Fibroblast of lung (primary cell): ENCODE data around the gene GARIN5A. TPM values are rescaled to one million over a fixed set of nuclear protein-coding genes. Genes with fewer than 3 reads are reported as not detected.

ENCODE experiments used
- DNase-seq, 2 donors: peaks; one replicate each; pipeline versions ENCODE4 v3.0.0 to v3.0.0-alpha.2; 2010; ENCODE audit warnings: low read depth in 2 of 2
- H2AFZ ChIP-seq: 2 replicates; pipeline ENCODE4 v1.5.1; 2012; ENCODE audit warnings: low read length, control low read depth, inconsistent platforms
- H3K27ac ChIP-seq: 2 replicates; pipeline ENCODE4 v1.5.1; 2011; ENCODE audit warnings: low read length, control low read depth; ENCODE audit not compliant: insufficient read depth
- H3K27me3 ChIP-seq: 2 replicates; pipeline ENCODE4 v1.5.1; 2011; ENCODE audit warnings: mild to moderate bottlenecking, low read length; ENCODE audit not compliant: control insufficient read depth, insufficient read depth
- H3K36me3 ChIP-seq: 2 replicates; pipeline ENCODE4 v1.5.1; 2011; ENCODE audit warnings: low read length; ENCODE audit not compliant: control insufficient read depth, insufficient read depth
- H3K4me1 ChIP-seq: 2 replicates; pipeline ENCODE4 v1.5.1; 2011; ENCODE audit warnings: low read length; ENCODE audit not compliant: control insufficient read depth, insufficient read depth; ENCODE audit errors: extremely low read depth
- H3K4me2 ChIP-seq: 2 replicates; pipeline ENCODE4 v1.5.1; 2011; ENCODE audit warnings: low read length, control low read depth; ENCODE audit not compliant: insufficient read depth; ENCODE audit errors: extremely low read depth
- H3K4me3 ChIP-seq, 4 experiments: fragments of 200-600 bp in 1 of 4; sonication (generic) in 1 of 4; replicated peaks in 1 of 4; 2 replicates each; pipeline ENCODE4 v1.5.1; 2011 to 2016; ENCODE audit warnings: low read length in 4 of 4, low read depth in 3 of 4, mild to moderate bottlenecking in 3 of 4, control low read depth in 2 of 4, inconsistent platforms in 1 of 4, mixed read lengths in 1 of 4; ENCODE audit not compliant: insufficient read depth in 1 of 4; ENCODE audit errors: control extremely low read depth in 1 of 4
- H3K79me2 ChIP-seq: 2 replicates; pipeline ENCODE4 v1.5.1; 2012; ENCODE audit warnings: mild to moderate bottlenecking, low read length, inconsistent platforms; ENCODE audit not compliant: control insufficient read depth, insufficient read depth
- H3K9ac ChIP-seq: 2 replicates; pipeline ENCODE4 v1.5.1; 2011; ENCODE audit warnings: mild to moderate bottlenecking, low read length, control low read depth; ENCODE audit not compliant: insufficient read depth
- H3K9me3 ChIP-seq: 2 replicates; pipeline ENCODE4 v1.5.1; 2012; ENCODE audit warnings: low read depth, low read length; ENCODE audit not compliant: control insufficient read depth, insufficient read depth
- H4K20me1 ChIP-seq: 2 replicates; pipeline ENCODE4 v1.5.1; 2011; ENCODE audit warnings: low read length; ENCODE audit not compliant: control insufficient read depth, insufficient read depth; ENCODE audit errors: extremely low read depth
- CTCF ChIP-seq, 2 donors: IDR thresholded peaks in 1 of 2; conservative IDR thresholded peaks in 1 of 2; 1 replicate in 1 of 2; 2 replicates in 1 of 2; pipeline ENCODE4 v1.5.1; 2011 to 2012; ENCODE audit warnings: low read length in 2 of 2, control low read depth in 1 of 2, inconsistent platforms in 1 of 2, low read depth in 1 of 2, mild to moderate bottlenecking in 1 of 2
- EZH2 ChIP-seq: IDR thresholded peaks from 2 replicates; pipeline ENCODE4 v1.5.1; 2012; ENCODE audit warnings: low read length, control low read depth, mild to moderate bottlenecking; ENCODE audit errors: missing control alignments
- polyA plus RNA-seq, 2 donors: library from polyadenylated mRNA; depleted of rRNA in 1 of 2; stranded (reverse) in 1 of 2; unstranded in 1 of 2; fragments of >200 nt; gene quantifications; 2 replicates each; pipeline ENCODE4 v1.2.1, GENCODE V29; 2011 to 2012; ENCODE audit warnings: missing spikeins in 1 of 2
- total RNA-seq: library from RNA; depleted of rRNA; stranded (reverse); fragments of >200 nt; gene quantifications from 2 replicates; pipeline ENCODE4 v1.2.1, GENCODE V29; 2014

GARIN5A gene
- total and polyA plus RNA-seq, 2 donors (not counting 1 experiment from before 2014, with no cell fraction given): 0.11 to 0.66 TPM

GRCh38 chr19:50516964-50517703, 40.5 kb upstream of the GARIN5A start:
- no peaks in the 10 kb centered on the region for H4K20me1 ChIP-seq
- TF ChIP-seq CTCF (conservative IDR thresholded peaks at IDR 0.05 in 1 of 2, IDR thresholded peaks at IDR 0.05 in 1 of 2; ENCODE audit: low read depth in 1 of 2, low read length in 2 of 2): no peak
- TF ChIP-seq EZH2: no peak
- no peak overlapping the region for H3K4me2 ChIP-seq
- H3K79me2 ChIP-seq: no peaks in the 10 kb centered on the region
- no peak overlapping the region for H3K4me3 ChIP-seq
- DNase-seq: no peak
- H3K27ac ChIP-seq: no peak overlapping the region
- no peak overlapping the region for H3K9ac ChIP-seq
- no peak overlapping the region for H2AFZ ChIP-seq
- no peaks in the 10 kb centered on the region for H3K9me3 ChIP-seq
- H3K36me3 ChIP-seq: no peaks in the 10 kb centered on the region
- no peaks in the 10 kb centered on the region for H3K27me3 ChIP-seq
- H3K4me1 ChIP-seq: no peaks in the 10 kb centered on the region

GRCh38 chr19:50516456-50516855, 39.8 kb upstream of the GARIN5A start:
- no peaks in the 10 kb centered on the region for H3K27me3 ChIP-seq
- H3K4me3 ChIP-seq: no peak overlapping the region
- no peaks in the 10 kb centered on the region for H3K79me2 ChIP-seq
- no peak overlapping the region for H2AFZ ChIP-seq
- no peak for DNase-seq
- TF ChIP-seq CTCF (conservative IDR thresholded peaks at IDR 0.05 in 1 of 2, IDR thresholded peaks at IDR 0.05 in 1 of 2; ENCODE audit: low read depth in 1 of 2, low read length in 2 of 2) (no peak), EZH2 (no peak)
- H3K36me3 ChIP-seq: no peaks in the 10 kb centered on the region
- H3K9me3 ChIP-seq: no peaks in the 10 kb centered on the region
- no peaks in the 10 kb centered on the region for H4K20me1 ChIP-seq
- no peak overlapping the region for H3K9ac ChIP-seq
- no peak overlapping the region for H3K4me2 ChIP-seq
- H3K27ac ChIP-seq: no peak overlapping the region
- H3K4me1 ChIP-seq: no peaks in the 10 kb centered on the region

GRCh38 chr19:50515168-50515561, 38.5 kb upstream of the GARIN5A start:
- no peak for TF ChIP-seq CTCF (conservative IDR thresholded peaks at IDR 0.05 in 1 of 2, IDR thresholded peaks at IDR 0.05 in 1 of 2; ENCODE audit: low read depth in 1 of 2, low read length in 2 of 2)
- TF ChIP-seq EZH2: no peak
- H3K27me3 ChIP-seq: no peaks in the 10 kb centered on the region
- H3K4me3 ChIP-seq: no peak overlapping the region
- H3K4me2 ChIP-seq: no peak overlapping the region
- H3K4me1 ChIP-seq: no peaks in the 10 kb centered on the region
- H4K20me1 ChIP-seq: no peaks in the 10 kb centered on the region
- H3K36me3 ChIP-seq: no peaks in the 10 kb centered on the region
- no peak for DNase-seq
- no peaks in the 10 kb centered on the region for H3K9me3 ChIP-seq
- peaks cover 4% of the 10 kb centered on the region for H3K79me2 ChIP-seq
- H2AFZ ChIP-seq: no peak overlapping the region
- H3K9ac ChIP-seq: no peak overlapping the region
- H3K27ac ChIP-seq: no peak overlapping the region
